HG03064 (cell line): ENCODE measurements around the gene FN3KRP.
A peak's percentile ranks its signal among the peaks of the same experiment; 100 is the strongest.

Experiments
- ATAC-seq: cut with Tn5 transposase; IDR thresholded peaks from one replicate; pipeline ENCODE4 v1.9.1; 2021; ENCODE audit warnings: low read depth; ENCODE audit not compliant: unreplicated experiment

Gene FN3KRP, protein sequence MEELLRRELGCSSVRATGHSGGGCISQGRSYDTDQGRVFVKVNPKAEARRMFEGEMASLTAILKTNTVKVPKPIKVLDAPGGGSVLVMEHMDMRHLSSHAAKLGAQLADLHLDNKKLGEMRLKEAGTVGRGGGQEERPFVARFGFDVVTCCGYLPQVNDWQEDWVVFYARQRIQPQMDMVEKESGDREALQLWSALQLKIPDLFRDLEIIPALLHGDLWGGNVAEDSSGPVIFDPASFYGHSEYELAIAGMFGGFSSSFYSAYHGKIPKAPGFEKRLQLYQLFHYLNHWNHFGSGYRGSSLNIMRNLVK

DNA sequence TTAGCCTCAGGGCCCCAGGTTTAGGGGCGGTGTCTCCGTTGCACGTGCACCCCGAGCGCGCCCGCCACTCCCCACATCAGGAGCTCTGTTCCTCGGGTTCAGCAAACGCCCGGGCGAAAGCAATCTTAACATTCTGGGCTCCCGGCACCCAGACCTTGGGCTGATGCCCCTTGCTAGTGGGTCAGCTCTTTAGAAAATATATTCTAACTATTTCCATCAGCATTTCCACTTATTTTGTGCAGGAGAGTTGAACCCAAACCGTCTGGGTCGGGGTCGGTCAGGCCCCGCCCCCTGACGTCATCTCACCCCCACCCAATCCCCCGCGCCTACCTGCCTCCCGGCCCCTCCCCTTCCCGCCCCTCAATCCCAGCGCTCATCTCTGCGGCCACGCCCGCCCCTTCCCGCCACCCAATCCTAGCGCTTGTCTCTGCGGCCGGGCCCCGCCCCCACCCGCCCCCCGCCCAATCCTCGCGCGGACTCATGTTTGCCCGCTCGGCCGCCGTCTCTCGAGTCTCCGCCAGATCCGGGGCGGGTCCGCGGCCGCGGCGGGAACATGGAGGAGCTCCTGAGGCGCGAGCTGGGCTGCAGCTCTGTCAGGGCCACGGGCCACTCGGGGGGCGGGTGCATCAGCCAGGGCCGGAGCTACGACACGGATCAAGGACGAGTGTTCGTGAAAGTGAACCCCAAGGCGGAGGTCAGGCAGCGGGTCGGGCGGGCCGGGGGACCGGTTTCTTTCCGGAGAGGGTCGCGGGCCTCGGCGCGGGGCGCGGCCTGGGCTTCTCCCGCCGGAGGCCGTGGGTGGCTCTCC, at the start of gene FN3KRP:
Gene FN3KRP, plus strand, starts transcription at position 504 of the 808 bp plus-strand sequence. Its CDS starts 50 bp downstream, at position 554.
- ATAC-seq = peak; percentile 48

DNA sequence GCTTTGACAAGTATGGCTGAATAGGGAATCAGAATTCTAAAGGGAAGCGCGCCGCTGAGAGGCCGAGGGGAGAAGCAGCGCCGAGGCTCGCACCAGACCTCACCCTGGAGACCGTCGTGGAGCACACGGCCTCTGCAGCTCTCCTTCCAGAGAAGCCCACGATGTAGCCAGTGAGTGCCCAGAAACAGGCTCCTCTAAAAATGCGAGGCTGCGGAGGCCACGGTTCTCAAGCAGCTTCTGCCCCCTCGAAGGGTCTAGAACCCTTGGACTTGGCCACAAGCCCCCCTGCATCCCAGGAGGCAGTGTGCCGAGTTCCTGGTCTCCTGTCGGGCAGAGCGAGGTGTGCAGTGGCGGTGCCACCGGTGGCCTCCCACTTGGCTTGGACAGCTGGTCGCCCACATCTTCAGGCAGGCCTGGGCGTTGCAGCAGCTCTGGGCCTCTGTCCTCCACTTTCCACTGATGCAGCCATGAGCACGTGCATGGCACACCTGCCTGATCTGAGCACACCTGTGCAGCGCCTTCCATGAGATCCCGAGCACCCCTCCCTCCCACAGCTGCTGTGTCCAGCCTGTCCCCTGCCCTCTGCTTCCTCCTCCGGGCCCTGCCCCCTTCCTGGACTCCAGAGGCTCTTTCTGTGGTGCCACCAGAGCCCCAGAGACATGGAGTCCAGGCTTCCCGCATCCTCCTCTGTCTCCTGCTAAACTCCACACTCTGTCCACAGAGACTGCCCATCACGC, 49.4 kb upstream of the FN3KRP start:
- ATAC-seq = no peak

DNA sequence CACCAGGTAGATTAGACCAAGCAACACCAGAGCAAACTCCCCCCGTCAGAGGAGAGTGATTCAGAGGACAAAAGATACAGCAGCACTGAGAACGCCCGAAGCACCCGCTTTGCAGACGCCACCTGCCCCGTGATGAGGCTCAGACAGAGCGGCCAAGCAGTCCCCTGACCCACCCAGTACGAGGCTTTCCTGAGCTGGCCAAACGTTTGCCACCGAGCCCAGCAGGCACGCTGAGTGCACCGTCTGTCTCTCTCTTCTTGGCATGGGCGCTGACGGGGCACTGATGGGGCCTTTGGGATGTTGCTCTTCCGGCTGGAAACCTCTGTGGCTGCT, 48.9 kb upstream of the FN3KRP start:
- no peak for ATAC-seq

DNA sequence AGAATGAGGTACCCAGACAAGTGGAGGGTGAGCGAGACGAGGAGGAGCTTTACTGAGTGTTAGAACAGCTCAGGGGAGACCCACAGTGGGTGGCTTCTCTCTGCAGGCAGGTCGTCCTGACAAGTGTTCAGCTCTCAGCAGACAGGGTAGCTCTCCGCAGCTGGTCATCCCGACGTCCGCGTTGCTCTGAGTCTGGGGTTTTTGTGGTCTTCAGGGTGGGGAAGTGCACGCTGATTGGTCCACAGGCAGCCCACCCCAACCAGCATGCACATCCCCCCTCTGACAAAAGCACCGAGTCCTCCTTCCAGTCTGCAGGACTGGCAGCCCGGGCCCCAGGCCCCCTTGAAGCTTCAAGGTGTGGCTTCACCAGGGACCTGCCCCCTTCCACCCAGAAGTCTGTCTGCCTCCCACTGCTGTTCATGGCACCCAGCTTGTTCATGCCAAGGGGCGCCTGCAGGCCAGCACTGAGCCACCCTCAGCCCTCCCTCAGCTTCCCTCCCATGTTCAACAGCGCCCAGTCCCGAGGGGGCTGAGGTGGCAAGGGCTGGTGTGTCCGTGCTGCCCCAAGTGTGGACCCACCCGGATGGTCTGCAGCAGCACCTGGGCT, 48.4 kb upstream of the FN3KRP start:
- no peak for ATAC-seq

DNA sequence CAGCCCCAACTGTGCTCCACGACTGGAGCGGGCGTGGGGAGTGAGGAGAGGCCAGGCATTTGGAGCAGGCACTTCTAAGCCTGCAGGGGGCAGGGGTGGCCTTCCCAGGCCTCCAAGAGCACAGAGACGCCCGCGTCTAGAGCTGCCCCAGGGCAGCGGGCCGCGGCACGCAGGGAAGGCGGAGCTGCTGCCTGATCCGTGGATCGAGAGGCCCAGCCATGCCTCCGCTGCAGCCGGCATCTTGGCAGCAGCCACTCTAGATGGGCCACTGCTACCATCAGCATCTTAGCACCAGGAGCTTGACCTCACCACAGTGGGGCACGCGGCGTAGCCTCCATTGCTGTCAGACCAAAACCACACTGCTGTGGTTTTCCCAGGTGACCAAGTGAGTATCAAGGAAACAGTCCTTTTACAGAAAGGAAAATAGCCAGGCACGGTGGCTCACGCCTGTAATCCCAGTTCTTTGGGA, 47.8 kb upstream of the FN3KRP start:
- no peak for ATAC-seq

DNA sequence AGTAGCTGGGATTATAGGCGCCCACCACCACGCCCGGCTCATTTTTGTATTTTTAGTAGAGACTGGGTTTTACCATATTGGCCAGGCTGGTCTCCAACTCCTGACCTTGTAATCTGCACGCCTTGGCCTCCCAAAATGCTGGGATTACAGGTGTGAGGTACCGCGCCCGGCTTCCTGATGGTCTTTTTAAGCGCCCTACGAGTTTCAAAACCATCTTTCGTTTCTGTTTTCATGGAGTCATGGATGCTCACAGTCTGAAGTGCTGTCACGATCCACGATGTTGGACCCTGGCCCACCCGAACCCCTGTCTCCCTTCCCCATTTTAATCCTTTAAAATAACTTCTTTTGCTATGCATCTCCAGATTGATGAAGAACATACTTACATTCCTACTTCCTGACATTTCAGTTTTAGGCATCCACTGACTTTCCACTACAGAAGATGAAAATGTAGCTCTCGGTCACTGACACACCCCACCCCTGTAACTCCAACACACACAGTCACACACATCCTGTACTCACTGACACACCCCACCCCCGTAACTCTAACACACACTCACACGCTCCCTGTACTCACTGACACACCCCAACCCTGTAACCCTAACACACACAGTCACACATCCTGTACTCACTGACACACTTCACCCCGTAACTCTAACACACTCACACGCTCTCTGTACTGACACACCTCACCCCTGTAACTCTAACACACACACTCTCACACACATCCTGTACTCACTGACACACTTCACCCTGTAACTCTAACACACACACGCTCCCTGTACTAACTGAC, 45.6 kb upstream of the FN3KRP start:
- no peak for ATAC-seq

DNA sequence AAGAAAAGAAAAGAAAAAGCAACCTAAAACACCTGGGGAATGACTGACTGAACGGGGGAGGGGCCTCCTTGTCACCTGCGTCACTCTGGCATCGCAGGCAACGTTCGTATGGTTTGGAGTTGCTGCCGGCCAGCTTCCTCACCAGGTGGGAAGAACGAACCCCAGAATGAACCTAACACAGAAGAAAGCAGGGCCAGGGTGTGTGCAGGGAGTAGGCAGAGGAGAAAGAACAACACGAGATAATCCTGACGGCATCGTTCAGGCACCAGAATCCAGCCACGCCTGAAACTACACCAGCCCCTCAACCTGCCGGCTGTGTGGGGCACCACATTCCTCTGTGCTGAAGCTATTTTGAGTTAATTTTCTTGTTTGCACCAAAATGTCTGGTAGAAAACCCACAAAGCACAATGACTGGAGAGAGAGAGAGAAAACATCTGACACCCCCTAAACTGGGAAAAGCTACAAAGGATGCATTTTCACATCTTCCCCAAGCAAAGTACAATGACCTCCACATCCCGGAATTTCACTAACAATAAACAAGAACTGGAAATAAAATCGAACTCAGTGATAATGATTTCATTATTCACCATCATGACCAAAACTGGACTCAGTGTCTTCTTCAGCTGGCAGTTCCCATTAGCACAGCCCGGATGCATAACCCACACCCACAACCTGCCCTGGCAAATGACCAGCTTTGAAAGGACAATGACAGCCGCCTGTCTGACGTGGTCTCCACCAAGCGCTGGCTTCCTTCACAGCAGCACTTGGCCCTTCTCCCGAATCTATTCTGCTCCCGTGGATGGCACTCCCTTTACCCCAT, 41.6 kb upstream of the FN3KRP start:
- ATAC-seq = no peak

DNA sequence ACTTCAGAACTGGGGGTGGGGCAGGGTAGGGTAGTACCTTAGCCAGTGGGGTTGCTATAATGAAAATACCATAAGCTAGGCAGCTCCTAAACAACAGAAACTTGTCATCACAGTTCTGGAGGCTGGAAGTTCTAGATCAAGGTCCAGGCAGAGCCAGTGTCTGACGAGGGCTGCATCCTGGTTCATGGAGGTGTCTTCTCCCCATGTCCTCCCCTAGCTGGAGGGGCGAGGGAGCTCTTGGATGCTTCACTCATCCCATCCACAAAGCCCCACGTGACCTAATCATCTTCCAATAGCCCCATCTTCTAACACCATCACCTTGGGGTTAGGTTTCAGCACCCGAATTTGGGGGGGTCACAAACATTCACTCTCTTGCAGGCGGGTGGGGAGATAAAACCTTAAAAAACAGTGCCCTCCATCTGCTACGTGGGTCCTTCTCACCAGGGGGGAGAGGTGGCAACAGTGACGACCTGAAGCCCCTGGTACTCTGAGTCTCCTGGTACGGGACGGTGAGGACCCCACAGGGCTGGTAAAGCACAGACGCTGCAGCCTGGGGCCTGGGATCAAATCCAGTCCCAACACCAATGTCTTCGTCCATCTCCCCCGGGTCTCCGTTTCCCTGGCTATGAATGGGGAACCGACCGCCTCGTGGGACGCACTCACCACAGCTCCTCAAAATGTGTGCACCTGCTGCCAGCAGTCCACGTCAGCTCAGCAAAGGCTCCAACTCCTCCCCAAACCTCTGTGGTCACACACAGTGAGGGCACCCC, 40.8 kb upstream of the FN3KRP start:
- no peak for ATAC-seq

DNA sequence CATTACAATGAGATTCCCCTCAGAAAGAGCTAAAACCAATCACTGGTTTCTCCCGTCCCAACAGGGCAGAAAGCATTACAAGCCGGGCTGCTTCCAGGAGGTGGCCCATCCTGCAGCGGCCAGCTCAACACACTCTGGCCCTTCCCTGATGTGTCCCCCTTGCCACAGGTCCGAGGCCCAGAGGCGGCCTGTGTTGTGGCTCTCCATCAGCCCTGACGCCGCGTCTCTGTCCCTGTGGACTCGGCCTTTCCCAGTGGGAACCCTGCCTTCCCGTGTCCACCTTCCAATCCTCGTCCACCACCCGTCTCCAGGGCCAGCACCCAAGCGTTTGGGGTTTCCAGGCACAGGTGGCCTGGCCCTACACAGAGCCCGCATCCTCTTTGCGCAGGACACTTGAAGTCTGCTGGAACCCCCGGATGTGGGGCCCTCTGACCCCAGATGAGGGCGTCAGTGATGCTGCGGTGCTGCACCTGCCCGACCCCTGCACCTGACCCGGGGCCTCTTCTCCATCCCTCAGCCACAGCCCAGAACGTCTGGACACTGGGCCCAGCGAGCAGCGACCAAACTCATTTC, 39.1 kb upstream of the FN3KRP start:
- no peak for ATAC-seq

DNA sequence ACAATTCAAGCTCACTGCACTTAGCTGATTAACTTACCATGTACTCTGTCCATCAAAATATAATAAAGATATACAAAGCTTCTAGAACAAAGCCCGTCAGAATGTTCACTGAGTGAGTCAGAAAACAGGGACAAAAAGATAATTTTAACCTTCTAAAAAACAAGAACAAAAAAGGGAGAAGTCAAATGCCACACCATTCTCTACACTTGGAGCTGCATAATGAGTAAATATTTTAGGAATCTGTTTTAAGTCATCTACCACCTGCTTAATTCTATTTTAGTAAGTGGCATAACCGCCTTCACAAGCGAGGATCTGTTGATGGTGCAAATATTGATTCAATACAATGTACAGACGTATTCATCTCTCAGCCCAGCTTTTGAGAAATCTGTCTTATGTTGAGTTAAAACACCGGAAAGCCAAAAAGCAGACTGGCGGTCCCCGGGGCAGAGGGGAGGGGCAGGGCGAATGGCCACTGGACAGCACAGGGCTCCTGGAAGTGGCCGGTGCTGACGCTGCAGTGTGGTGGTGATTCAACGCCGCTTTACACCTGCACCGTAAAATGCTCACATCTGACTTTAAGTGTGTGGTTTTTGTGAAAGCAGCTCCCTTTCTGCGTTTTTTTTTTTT, 38.1 kb upstream of the FN3KRP start:
- no peak for ATAC-seq

DNA sequence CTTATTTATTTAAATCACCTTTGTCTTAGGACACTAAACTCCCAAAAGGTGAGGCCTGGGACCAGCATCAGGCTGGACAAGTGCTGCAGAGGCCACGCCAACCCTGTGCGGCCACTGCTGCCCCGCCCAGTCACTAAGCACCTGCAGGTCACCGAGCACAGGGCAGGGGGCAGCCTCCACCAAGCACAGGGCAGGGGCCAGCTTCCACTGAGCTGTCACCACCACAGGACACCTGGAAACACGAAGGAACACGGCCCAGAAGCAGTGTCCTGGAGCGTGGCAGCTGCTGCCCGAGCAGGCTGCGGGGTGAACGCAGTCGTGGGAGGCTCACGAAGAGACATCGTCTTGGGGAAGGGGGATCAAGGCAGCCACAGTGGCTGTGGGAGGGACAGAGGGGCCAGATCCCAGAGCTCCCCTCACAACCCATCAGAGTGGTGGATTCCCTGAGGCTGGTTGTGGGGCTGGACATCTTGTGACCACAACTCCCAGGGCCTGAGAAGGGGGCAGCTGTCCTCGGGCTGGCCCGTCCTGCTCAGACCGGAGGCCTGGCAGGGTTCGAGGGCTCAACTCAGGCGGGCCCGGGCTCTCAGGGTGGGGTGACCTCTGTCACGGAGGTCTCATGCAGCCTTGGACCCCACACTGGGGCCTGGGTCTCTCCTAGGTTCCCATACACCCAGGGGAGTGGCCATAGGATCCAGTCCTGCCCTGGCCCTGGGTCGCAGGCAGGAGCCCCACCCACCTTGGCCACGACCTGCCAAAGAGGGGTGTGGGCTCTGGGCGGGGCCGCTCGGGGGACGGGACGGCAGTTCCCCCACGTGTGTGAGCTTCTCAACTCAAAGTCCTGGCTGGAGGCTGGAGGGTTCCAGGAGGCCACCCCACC, 36.7 kb upstream of the FN3KRP start:
- ATAC-seq = no peak

DNA sequence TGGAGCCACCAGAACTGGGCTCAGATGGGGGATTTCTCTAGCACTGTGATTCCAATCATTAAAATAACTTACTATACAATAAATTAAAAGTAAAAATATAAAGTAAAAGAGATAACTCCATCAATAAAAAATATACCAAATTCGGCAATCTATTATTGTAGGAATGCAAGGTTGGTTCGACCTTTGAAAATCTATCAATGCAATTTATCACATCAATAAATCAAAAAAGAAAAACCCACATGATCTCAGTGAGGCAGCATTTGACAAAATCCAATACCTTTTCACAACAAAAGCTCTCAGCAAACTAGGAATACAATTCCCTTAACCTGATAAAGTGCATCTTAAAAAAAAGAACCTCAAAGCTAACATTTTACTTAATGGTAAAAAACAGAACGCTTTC, 35.0 kb upstream of the FN3KRP start:
- no peak for ATAC-seq

DNA sequence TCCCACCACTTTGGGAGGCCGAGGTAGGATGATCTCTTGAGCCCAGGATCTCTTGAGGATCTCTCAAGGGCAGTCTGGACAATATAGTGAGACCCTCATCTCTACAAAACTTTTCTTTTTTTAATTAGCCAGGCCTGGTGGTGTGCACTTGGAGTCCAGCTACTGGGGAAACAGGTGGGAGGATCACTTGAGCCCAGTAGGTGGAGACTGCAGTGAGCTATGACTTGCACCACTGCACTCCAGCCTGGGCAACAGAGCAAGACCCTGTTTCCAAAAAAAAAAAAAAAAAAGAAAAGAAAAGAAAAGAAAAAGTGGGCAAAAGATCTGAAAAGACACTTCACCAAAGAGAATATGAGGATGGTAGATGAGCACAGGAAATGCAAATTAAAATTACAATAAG, 33.0 kb upstream of the FN3KRP start:
- ATAC-seq = no peak

DNA sequence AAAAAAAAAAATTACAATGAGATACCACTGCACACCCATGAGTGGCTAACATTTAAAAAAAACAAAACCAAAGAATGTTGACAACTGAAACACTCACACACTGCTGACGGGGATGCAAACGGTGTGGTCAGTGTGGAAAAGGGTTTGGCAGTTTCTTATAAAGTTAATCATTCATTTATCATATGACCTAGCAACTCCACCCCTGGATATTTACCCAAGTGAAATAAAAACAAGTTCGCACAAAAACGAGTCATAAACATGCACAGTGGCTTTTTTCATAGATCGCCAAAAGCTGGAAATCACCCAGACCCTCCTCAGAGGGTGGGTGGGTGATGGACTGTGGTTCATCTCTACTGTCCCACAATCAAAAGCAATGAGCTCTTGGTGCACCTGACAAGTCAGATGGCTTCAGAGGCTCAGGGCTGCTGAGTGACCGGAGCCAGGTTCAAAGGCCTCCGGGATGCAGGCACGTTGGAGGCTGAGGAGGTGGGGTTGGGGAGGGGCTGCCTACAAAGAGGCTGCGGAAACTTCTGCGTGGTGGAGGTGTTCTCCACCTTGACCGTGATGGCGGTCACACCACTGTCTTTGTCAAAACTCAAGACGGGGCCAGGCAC, 32.2 kb upstream of the FN3KRP start:
- ATAC-seq = no peak

DNA sequence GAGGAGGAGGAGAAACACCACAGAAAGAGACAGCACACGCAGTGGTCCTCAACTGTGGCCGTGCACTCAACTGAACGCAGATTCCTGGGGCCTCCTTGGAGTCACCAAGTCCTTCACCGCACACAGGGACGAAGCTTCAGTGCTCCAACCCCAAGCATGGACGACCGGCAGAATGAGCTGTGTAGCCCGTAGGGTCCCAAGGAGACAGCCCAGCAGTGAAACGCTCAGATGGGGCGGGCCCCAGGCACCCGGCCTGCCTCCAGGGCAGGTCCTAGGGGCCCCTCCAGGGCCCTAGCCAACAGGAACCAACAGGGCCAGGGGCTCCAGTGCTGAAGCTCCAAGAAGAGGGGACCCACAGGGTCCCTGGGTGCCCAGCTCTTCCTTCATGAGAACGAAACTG, 31.2 kb upstream of the FN3KRP start:
- no peak for ATAC-seq
